Measurements from ENCODE around the gene RCAN2.

The RCAN2 gene

GRCh38 chr6:46302816-46303215, 188.4 kb downstream of the RCAN2 start:
- no peak overlapping the region for H3K27ac ChIP-seq
- TF ChIP-seq ZFX (IDR thresholded peaks at IDR 0.05), result no peak
- TF ChIP-seq CTCF (conservative IDR thresholded peaks at IDR 0.05), result no peak

- TF ChIP-seq CTCF (conservative IDR thresholded peaks at IDR 0.05) (no peak), ZFX (IDR thresholded peaks at IDR 0.05) (no peak)
- no peak overlapping the region for H3K27ac ChIP-seq
Observed at GRCh38 chr6:46302176-46302575, 189.1 kb downstream of the RCAN2 start.

- TF ChIP-seq ZFX (IDR thresholded peaks at IDR 0.05), result no peak
- no peak for TF ChIP-seq CTCF (conservative IDR thresholded peaks at IDR 0.05)
- no peak overlapping the region for H3K27ac ChIP-seq
Observed at GRCh38 chr6:46299253-46299652, 192.0 kb downstream of the RCAN2 start.

- no peak overlapping the region for H3K27ac ChIP-seq
- no peak for TF ChIP-seq CTCF (conservative IDR thresholded peaks at IDR 0.05)
- no peak for TF ChIP-seq ZFX (IDR thresholded peaks at IDR 0.05)
Observed at GRCh38 chr6:46296586-46296985, 194.7 kb downstream of the RCAN2 start.

- TF ChIP-seq CTCF (conservative IDR thresholded peaks at IDR 0.05) (no peak), ZFX (IDR thresholded peaks at IDR 0.05) (no peak)
Observed at GRCh38 chr6:46293641-46294316, 197.5 kb downstream of the RCAN2 start.

GRCh38 chr6:46291880-46292279, 199.4 kb downstream of the RCAN2 start:
- no peak overlapping the region for H3K27ac ChIP-seq
- TF ChIP-seq ZFX (IDR thresholded peaks at IDR 0.05) (no peak), CTCF (conservative IDR thresholded peaks at IDR 0.05) (no peak)

More at GRCh38 chr6:46293641-46294316, 197.5 kb downstream of the RCAN2 start:
- H3K27ac ChIP-seq, result no peak overlapping the region

- H3K27ac ChIP-seq, result no peak overlapping the region
- TF ChIP-seq CTCF (conservative IDR thresholded peaks at IDR 0.05) (no peak), ZFX (IDR thresholded peaks at IDR 0.05) (no peak)
Observed at GRCh38 chr6:46291275-46291633, 200.0 kb downstream of the RCAN2 start.
